ENCODE results near the gene GPS1. TPM values are rescaled to one million over a fixed set of nuclear protein-coding genes. Genes with fewer than 3 reads are reported as not detected.

Gene GPS1
- total and polyA plus RNA-seq, 2 experiments from 2014 or later, result 101 to 160 TPM

DNA sequence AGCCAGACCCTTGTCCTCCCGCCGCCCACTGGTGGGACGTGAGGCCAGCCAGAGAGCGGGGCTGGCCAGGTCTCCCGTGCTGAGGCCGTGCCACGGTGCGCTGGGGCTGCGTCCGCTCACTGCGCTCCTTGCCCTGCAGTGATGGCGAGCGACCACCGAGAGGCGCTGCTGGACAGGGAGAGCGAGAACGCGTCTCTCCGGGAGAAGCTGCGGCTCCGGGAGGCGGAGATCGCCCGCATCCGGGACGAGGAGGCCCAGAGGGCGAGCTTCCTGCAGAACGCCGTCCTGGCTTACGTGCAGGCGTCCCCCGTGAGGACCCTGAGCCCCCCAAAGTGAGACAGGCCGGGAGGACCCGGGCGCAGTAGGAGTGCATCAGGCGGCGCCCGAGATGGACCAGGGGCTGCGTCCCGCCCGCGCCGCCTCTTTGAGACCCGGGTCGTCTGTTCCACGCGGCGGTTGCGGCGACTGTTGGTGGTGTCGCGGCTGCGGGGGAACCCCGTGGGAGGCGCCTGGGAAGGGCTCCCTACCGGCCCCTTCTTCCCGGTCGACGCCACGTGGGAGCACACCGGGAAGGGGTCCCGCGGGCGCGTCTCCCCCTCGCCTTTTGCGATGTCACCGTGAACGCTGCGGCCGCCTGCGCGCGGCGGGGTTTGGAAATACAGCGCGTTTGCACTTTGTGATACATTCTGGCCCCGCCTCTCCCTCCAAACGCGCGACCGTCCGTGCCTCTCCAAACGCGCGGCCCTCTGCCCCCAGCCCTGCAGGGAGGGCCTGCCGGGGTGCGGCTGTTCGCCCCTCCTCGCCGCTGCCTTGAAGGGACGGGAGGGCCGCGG lies 21.0 kb upstream of the GPS1 start:
- no peaks in the 10 kb centered on the region for H3K27me3 ChIP-seq

DNA sequence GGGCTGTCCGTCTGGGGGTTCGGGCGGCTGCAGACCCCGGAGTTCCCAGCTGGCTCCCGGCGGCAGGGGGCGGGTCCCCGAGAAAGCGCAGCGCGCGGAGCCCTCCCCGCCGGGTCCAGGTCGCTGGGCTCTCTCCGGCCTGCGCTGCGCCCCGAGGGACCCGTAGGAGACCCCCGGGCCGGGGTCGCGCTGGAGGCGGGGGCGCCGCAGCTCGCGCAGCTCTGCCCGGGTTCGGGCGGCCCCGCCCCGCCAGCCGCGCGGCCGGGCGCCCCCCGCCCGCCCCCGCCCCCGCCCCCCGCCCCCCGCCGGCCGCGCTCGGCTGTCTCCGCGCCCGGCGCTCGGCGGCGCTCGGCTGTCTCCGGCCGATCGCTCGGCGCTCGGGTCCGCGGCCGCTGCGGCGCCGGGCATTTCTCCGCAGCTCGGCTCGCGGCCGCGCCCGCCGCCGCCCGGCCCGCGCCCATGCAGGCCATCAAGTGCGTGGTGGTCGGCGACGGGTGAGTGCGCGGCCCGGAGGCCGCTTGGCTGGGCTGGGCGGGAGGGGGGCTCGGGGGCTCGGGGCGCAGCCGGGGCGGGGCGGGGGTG lies 20.3 kb upstream of the GPS1 start, which contains the start of gene RAC3:
Gene RAC3, plus strand, starts transcription at position 376 of the 582 bp plus-strand sequence. Its CDS starts 84 bp downstream, at position 460.
- 0% methylated on average over 3 of the region's 96 CpGs for WGBS (ENCODE audit: low lambda C conversion rate, missing lambda C conversion rate)
- Histone ChIP-seq H3K4me1 (ENCODE audit: insufficient read depth) (peaks cover 16% of the 10 kb centered on the region), H3K4me2 (peak within 1 kb of the TSS; percentile 100), H3K9me3 (ENCODE audit: low read depth) (no peaks in the 10 kb centered on the region), H3K27me3 (no peaks in the 10 kb centered on the region), H3K4me3 (peak within 1 kb of the TSS; percentile 45), H4K20me1 (ENCODE audit: insufficient read depth, poor library complexity, severe bottlenecking) (no peaks in the 10 kb centered on the region), H3K79me2 (peaks cover 9% of the 10 kb centered on the region), H3K27ac (peak within 1 kb of the TSS; percentile 33), H3K36me3 (replicated peaks; ENCODE audit: insufficient read depth, low read depth) (no peaks in the 10 kb centered on the region), H2AFZ (peak within 1 kb of the TSS; percentile 39), H3K9me2 (replicated peaks; ENCODE audit: insufficient read depth) (no peaks in the 10 kb centered on the region)
- TF ChIP-seq EZH2phosphoT487 (IDR thresholded peaks at IDR 0.05; ENCODE audit: low read depth, severe bottlenecking, unreplicated experiment) (no peak), EZH2 (IDR thresholded peaks at IDR 0.05; ENCODE audit: borderline replicate concordance) (no peak)
- TF ChIP-seq, protein P1, sequence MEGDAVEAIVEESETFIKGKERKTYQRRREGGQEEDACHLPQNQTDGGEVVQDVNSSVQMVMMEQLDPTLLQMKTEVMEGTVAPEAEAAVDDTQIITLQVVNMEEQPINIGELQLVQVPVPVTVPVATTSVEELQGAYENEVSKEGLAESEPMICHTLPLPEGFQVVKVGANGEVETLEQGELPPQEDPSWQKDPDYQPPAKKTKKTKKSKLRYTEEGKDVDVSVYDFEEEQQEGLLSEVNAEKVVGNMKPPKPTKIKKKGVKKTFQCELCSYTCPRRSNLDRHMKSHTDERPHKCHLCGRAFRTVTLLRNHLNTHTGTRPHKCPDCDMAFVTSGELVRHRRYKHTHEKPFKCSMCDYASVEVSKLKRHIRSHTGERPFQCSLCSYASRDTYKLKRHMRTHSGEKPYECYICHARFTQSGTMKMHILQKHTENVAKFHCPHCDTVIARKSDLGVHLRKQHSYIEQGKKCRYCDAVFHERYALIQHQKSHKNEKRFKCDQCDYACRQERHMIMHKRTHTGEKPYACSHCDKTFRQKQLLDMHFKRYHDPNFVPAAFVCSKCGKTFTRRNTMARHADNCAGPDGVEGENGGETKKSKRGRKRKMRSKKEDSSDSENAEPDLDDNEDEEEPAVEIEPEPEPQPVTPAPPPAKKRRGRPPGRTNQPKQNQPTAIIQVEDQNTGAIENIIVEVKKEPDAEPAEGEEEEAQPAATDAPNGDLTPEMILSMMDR (IDR thresholded peaks at IDR 0.05; ENCODE audit: poor library complexity), result no peak
- peak; percentile 79 for DNase-seq (ENCODE audit: low spot score)

More for the DNA sequence above, 21.0 kb upstream of the GPS1 start:
- DNase-seq (ENCODE audit: low spot score), result peak; percentile 90
- Histone ChIP-seq H3K9me3 (ENCODE audit: low read depth) (no peaks in the 10 kb centered on the region), H3K9me2 (replicated peaks; ENCODE audit: insufficient read depth) (no peaks in the 10 kb centered on the region), H3K27ac (peak overlapping the region; percentile 33), H3K79me2 (peaks cover 3% of the 10 kb centered on the region), H3K4me2 (peak overlapping the region; percentile 100), H4K20me1 (ENCODE audit: insufficient read depth, poor library complexity, severe bottlenecking) (no peaks in the 10 kb centered on the region), H3K4me1 (ENCODE audit: insufficient read depth) (peaks cover 10% of the 10 kb centered on the region), H2AFZ (peak overlapping the region; percentile 39), H3K4me3 (peak overlapping the region; percentile 45), H3K36me3 (replicated peaks; ENCODE audit: insufficient read depth, low read depth) (no peaks in the 10 kb centered on the region)
- no peak for TF ChIP-seq EZH2phosphoT487 (IDR thresholded peaks at IDR 0.05; ENCODE audit: low read depth, severe bottlenecking, unreplicated experiment)
- TF ChIP-seq, protein P1 (IDR thresholded peaks at IDR 0.05; ENCODE audit: poor library complexity), result peak; percentile 91
- WGBS (ENCODE audit: low lambda C conversion rate, missing lambda C conversion rate), result 2% methylated on average over 92 of the region's 94 CpGs

DNA sequence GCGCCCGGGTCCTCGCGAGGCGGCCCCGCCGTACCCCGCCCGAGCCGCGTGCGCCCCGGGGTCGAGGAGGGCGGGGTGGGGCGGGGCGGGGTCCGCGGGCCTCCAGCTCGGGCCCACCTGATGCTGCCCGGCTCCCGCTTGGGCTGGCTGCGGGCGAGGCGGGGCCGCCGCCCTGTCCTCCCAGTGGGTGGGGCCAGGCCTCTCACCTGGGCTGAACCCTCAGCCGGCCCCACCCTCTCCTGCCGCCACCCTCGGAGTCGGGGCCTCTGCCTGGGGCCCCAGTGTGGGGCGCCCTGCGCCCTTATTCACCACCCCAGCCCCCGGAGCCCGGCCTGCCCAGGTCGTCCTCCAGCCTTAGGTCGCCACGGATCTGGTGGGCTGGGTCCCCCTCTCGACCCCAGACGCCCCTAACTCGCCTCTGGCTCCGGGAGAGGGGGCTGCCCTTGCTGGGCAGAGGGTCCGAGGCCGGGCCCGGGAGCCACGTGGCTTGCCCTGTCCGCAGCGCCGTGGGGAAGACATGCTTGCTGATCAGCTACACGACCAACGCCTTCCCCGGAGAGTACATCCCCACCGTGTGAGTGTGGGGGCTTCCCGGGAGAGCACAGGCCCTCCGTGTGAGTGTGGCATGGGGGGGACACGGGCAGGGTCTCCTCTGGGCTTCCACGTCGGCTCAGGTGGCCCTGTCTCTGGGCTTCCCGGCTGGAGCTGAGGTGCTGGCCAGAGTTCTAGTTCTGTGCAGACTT lies 19.6 kb upstream of the GPS1 start:
- H3K4me1 ChIP-seq (ENCODE audit: insufficient read depth), result peaks cover 20% of the 10 kb centered on the region
- DNase-seq (ENCODE audit: low spot score), result peak; percentile 73
- no peak overlapping the region for H3K27ac ChIP-seq
- peaks cover 11% of the 10 kb centered on the region for H3K79me2 ChIP-seq
- peak overlapping the region; percentile 24 for H3K4me3 ChIP-seq
- no peaks in the 10 kb centered on the region for H3K9me2 ChIP-seq (replicated peaks; ENCODE audit: insufficient read depth)
- no peaks in the 10 kb centered on the region for H4K20me1 ChIP-seq (ENCODE audit: insufficient read depth, poor library complexity, severe bottlenecking)
- H3K4me2 ChIP-seq, result peak overlapping the region; percentile 96
- WGBS (ENCODE audit: low lambda C conversion rate, missing lambda C conversion rate), result 21% methylated on average over 28 of the region's 59 CpGs
- H3K9me3 ChIP-seq (ENCODE audit: low read depth), result no peaks in the 10 kb centered on the region
- H3K27me3 ChIP-seq, result no peaks in the 10 kb centered on the region
- TF ChIP-seq EZH2 (IDR thresholded peaks at IDR 0.05; ENCODE audit: borderline replicate concordance) (no peak), EZH2phosphoT487 (IDR thresholded peaks at IDR 0.05; ENCODE audit: low read depth, severe bottlenecking, unreplicated experiment) (no peak)
- TF ChIP-seq, protein P1 (IDR thresholded peaks at IDR 0.05; ENCODE audit: poor library complexity), result no peak
- H2AFZ ChIP-seq, result no peak overlapping the region
- no peaks in the 10 kb centered on the region for H3K36me3 ChIP-seq (replicated peaks; ENCODE audit: insufficient read depth, low read depth)
